B cell (primary cell): ENCODE data around the gene PCGF3. TPM values are rescaled to one million over a fixed set of nuclear protein-coding genes. Genes with fewer than 3 reads are reported as not detected.

Source experiments
- ATAC-seq: fragments of 200-7000 bp; cut with Tn5 transposase; one replicate; pipeline ENCODE4 v1.10.0; 2021; ENCODE audit warnings: low read depth, mild to moderate bottlenecking, moderate number of reproducible peaks, moderate library complexity
- CTCF ChIA-PET: fragments of 350-600 bp; sonication (Branson Sonifier 250); formaldehyde crosslinking; loops from one replicate; lab custom pipeline; 2021; ENCODE audit warnings: antibody characterized with exemption, inconsistent platforms; lab: Charles Lee
- POLR2A ChIA-PET: fragments of 350-600 bp; sonication (Branson Sonifier 250); formaldehyde crosslinking; loops from one replicate; lab custom pipeline; 2021; ENCODE audit warnings: antibody characterized with exemption; lab: Charles Lee
- DNase-seq: peaks from one replicate; pipeline ENCODE4 v3.0.0; 2013
- H2AFZ ChIP-seq: 2 replicates; pipeline ENCODE4 v1.6.1; 2012; ENCODE audit warnings: mild to moderate bottlenecking, low read depth, low read length; ENCODE audit not compliant: insufficient read depth, poor library complexity, severe bottlenecking
- H3K27ac ChIP-seq, 2 donors: 1 replicate in 1 of 2; 2 replicates in 1 of 2; pipeline ENCODE4 v1.5.1; 2012 to 2013; ENCODE audit warnings: low read length in 2 of 2, mild to moderate bottlenecking in 2 of 2, moderate library complexity in 1 of 2
- H3K27me3 ChIP-seq, 4 experiments: fragments of 200-600 bp in 1 of 4; sonication (generic) in 1 of 4; replicated peaks in 1 of 4; 1 replicate in 2 of 4; 2 replicates in 2 of 4; pipeline versions ENCODE4 v1.6.1 to v1.7.0; 2013 to 2016; ENCODE audit warnings: low read length in 3 of 4, mild to moderate bottlenecking in 2 of 4, mixed read lengths in 1 of 4, moderate library complexity in 1 of 4; ENCODE audit not compliant: insufficient read depth in 4 of 4, control insufficient read depth in 3 of 4; ENCODE audit errors: control extremely low read depth in 1 of 4
- H3K36me3 ChIP-seq, 2 experiments: replicated peaks in 1 of 2; 1 replicate in 1 of 2; 2 replicates in 1 of 2; pipeline versions ENCODE4 v1.6.1 to v1.7.1; 2013; ENCODE audit warnings: low read length in 1 of 2; ENCODE audit not compliant: insufficient read depth in 2 of 2, control insufficient read depth in 1 of 2; ENCODE audit errors: control extremely low read depth in 1 of 2, extremely low read depth in 1 of 2
- H3K4me1 ChIP-seq, 2 donors: fragments of 200-600 bp in 1 of 2; sonication (generic) in 1 of 2; 1 replicate in 1 of 2; 2 replicates in 1 of 2; pipeline versions ENCODE4 v1.5.1 to v1.6.1; 2013 to 2017; ENCODE audit warnings: low read length in 2 of 2; ENCODE audit not compliant: control insufficient read depth in 2 of 2, insufficient read depth in 2 of 2
- H3K4me2 ChIP-seq: replicated peaks from 2 replicates; pipeline ENCODE3; 2012; ENCODE audit warnings: mild to moderate bottlenecking, low read depth, low read length; ENCODE audit not compliant: poor library complexity, severe bottlenecking
- H3K4me3 ChIP-seq, 5 experiments: fragments of 200-600 bp in 1 of 5; sonication (generic) in 1 of 5; 1 replicate in 3 of 5; 2 replicates in 2 of 5; pipeline versions ENCODE4 v1.5.1 to v1.7.0; 2011 to 2016; ENCODE audit warnings: low read length in 4 of 5, mild to moderate bottlenecking in 4 of 5, low read depth in 2 of 5, control low read depth in 1 of 5, moderate library complexity in 1 of 5; ENCODE audit not compliant: insufficient read depth in 1 of 5; ENCODE audit errors: control extremely low read depth in 1 of 5, extremely low read depth in 1 of 5
- H3K79me2 ChIP-seq: fragments of 200-600 bp; sonication (generic); one replicate; pipeline ENCODE4 v1.6.0; 2016; ENCODE audit warnings: low read length; ENCODE audit not compliant: control insufficient read depth, insufficient read depth
- H3K9ac ChIP-seq: fragments of 200-600 bp; sonication (generic); 2 replicates; pipeline ENCODE4 v1.6.1; 2017; ENCODE audit warnings: mild to moderate bottlenecking, low read length, moderate library complexity
- H3K9me3 ChIP-seq, 3 donors: one replicate each; pipeline versions ENCODE4 v1.6.1 to v1.7.1; 2013; ENCODE audit warnings: low read length in 2 of 3; ENCODE audit not compliant: control insufficient read depth in 2 of 3, insufficient read depth in 1 of 3; ENCODE audit errors: control extremely low read depth in 1 of 3
- H4K20me1 ChIP-seq: 2 replicates; pipeline ENCODE4 v1.6.0; 2012; ENCODE audit warnings: mild to moderate bottlenecking, low read length; ENCODE audit not compliant: insufficient read depth, control insufficient read depth, poor library complexity, severe bottlenecking
- H3K27ac Mint-ChIP-seq: one replicate; pipeline ENCODE4 v1.8.0; 2021; ENCODE audit warnings: mixed read lengths
- H3K27me3 Mint-ChIP-seq: one replicate; pipeline ENCODE4 v1.8.0; 2021; ENCODE audit warnings: mixed read lengths
- H3K4me1 Mint-ChIP-seq: one replicate; pipeline ENCODE4 v1.8.0; 2021; ENCODE audit warnings: mixed read lengths
- H3K4me3 Mint-ChIP-seq: one replicate; pipeline ENCODE4 v1.8.0; 2021; ENCODE audit warnings: mixed read lengths
- H3K9me3 Mint-ChIP-seq: one replicate; pipeline ENCODE4 v1.8.0; 2022; ENCODE audit warnings: mixed read lengths; ENCODE audit not compliant: insufficient read depth
- CTCF ChIP-seq: fragments of 200-600 bp; IDR thresholded peaks from one replicate; pipeline ENCODE4 v1.8.0; 2022; ENCODE audit warnings: antibody characterized with exemption, mild to moderate bottlenecking
- EZH2 ChIP-seq: IDR thresholded peaks from 2 replicates; pipeline ENCODE4 v1.6.1; 2012; ENCODE audit warnings: borderline replicate concordance, low read depth, mild to moderate bottlenecking, moderate library complexity, low read length; ENCODE audit not compliant: insufficient read depth, poor library complexity, severe bottlenecking
- WGBS: methylation state at CpG from one replicate; pipeline ENCODE4 v1.1.5; 2013; ENCODE audit warnings: missing lambda C conversion rate; ENCODE audit not compliant: insufficient coverage; 5-methylcytosine and 5-hydroxymethylcytosine counted together
- intact Hi-C: fragments of 100-400 bp; cut with micrococcal nuclease; formaldehyde crosslinking; loops from one replicate; pipeline ENCODE4 v1.10.0; 2022
- polyA plus RNA-seq: library from polyadenylated mRNA; depleted of rRNA; stranded (reverse); fragments of >200 nt; gene quantifications from 2 replicates; pipeline ENCODE4 v1.2.3, GENCODE V29; 2012
- total RNA-seq, 2 donors: library from RNA; stranded (reverse); fragments of 120-200 nt in 1 of 2; gene quantifications; 1 replicate in 1 of 2; 2 replicates in 1 of 2; pipeline versions ENCODE4 v1.2.3 to v1.2.4, GENCODE V29; 2013 to 2022

PCGF3 gene
- total and polyA plus RNA-seq, 2 donors (not counting 1 experiment from before 2014, with no cell fraction given) = 65.7 to 90.3 TPM

- ChIA-PET CTCF (no interaction called here), POLR2A (no interaction called here)
- TF ChIP-seq EZH2 (no peak), CTCF (no peak)
- Mint-ChIP-seq H3K4me1 (peaks cover 6% of the 10 kb centered on the region), H3K27me3 (no peaks in the 10 kb centered on the region), H3K9me3 (no peaks in the 10 kb centered on the region), H3K27ac (no peak overlapping the region), H3K4me3 (no peak overlapping the region)
- H3K9ac ChIP-seq = no peak overlapping the region
- no peak overlapping the region for H2AFZ ChIP-seq
- no peaks in the 10 kb centered on the region for H3K27me3 ChIP-seq
- DNase-seq (no peak), ATAC-seq (no peak)
- H3K4me3 ChIP-seq = no peak overlapping the region
- intact Hi-C loops = no loop called here
- no peaks in the 10 kb centered on the region for H3K4me1 ChIP-seq
- no peak overlapping the region for H3K4me2 ChIP-seq
- peaks cover 56% of the 10 kb centered on the region for H3K79me2 ChIP-seq
- no peaks in the 10 kb centered on the region for H3K9me3 ChIP-seq
- peaks cover 71% of the 10 kb centered on the region for H4K20me1 ChIP-seq
- 80% methylated on average over 5 of the region's 6 CpGs for WGBS
- H3K36me3 ChIP-seq = peaks cover 0 to 13% of the 10 kb centered on the region in 2 experiments
- no peak overlapping the region for H3K27ac ChIP-seq
Measured at GRCh38 chr4:727576-727975, 21.9 kb downstream of the PCGF3 start.

GRCh38 chr4:729336-730315, 24.0 kb downstream of the PCGF3 start:
- Mint-ChIP-seq H3K27ac (no peak overlapping the region), H3K4me3 (no peak overlapping the region), H3K27me3 (no peaks in the 10 kb centered on the region), H3K9me3 (no peaks in the 10 kb centered on the region), H3K4me1 (peaks cover 6% of the 10 kb centered on the region)
- TF ChIP-seq CTCF = no peak
- 96% methylated on average over 15 of the region's 20 CpGs for WGBS
- Histone ChIP-seq H3K4me3 (no peak overlapping the region), H3K36me3 (peaks cover 0 to 33% of the 10 kb centered on the region in 2 experiments), H3K4me2 (no peak overlapping the region), H3K27me3 (no peaks in the 10 kb centered on the region), H3K27ac (no peak overlapping the region), H3K79me2 (peaks cover 36% of the 10 kb centered on the region), H3K9me3 (no peaks in the 10 kb centered on the region), H3K9ac (no peak overlapping the region), H4K20me1 (peaks cover 53% of the 10 kb centered on the region), H3K4me1 (no peaks in the 10 kb centered on the region), H2AFZ (no peak overlapping the region)
- no peak for ATAC-seq
- ChIA-PET CTCF (interaction anchor here (0.8 kb wide), 1 partner anchor 56 kb away, joined by 3 read pairs; the partner anchor contains the start of gene ATP5ME), POLR2A (no interaction called here)
- intact Hi-C loops = no loop called here
- DNase-seq = no peak
